K562 (cell line): ENCODE data around the gene KLHL41.

Source experiments
- CTCF ChIP-seq, 3 experiments: IDR thresholded peaks in 2 of 3; conservative IDR thresholded peaks in 1 of 3; 2 replicates each; pipeline ENCODE4 v1.5.1; 2011 to 2012; ENCODE audit warnings: low read length in 3 of 3, mild to moderate bottlenecking in 3 of 3, control low read depth in 2 of 3, improper control_type of control experiment in 1 of 3, inconsistent platforms in 1 of 3, low read depth in 1 of 3, mixed read lengths in 1 of 3, moderate library complexity in 1 of 3; ENCODE audit not compliant: insufficient read depth in 2 of 3
- DPF2 ChIP-seq: fragments of 450-650 bp; IDR thresholded peaks from 2 replicates; pipeline ENCODE4 v1.6.1; 2016
- JUN ChIP-seq, 2 experiments: sonication (generic) in 1 of 2; formaldehyde crosslinking in 1 of 2; IDR thresholded peaks; 2 replicates each; pipeline versions ENCODE4 v1.6.1 to v1.8.0; 2012 to 2022; ENCODE audit warnings: borderline replicate concordance in 2 of 2, mild to moderate bottlenecking in 2 of 2, improper control_type of control experiment in 1 of 2, low read depth in 1 of 2, low read length in 1 of 2, missing genetic modification reagents in 1 of 2
- POLR2A ChIP-seq: fragments of 450-650 bp; conservative IDR thresholded peaks from 2 replicates; pipeline ENCODE4 v1.6.1; 2016
- POLR2AphosphoS5 ChIP-seq: IDR thresholded peaks from 2 replicates; pipeline ENCODE4 v1.6.1; 2011; ENCODE audit warnings: mild to moderate bottlenecking, low read depth, low read length, moderate library complexity; ENCODE audit not compliant: control insufficient read depth, insufficient read depth
- ZNF79 ChIP-seq: fragments of 250-450 bp; sonication (Bioruptor Pico); IDR thresholded peaks from 2 replicates; pipeline ENCODE4 v1.4.0; 2020; ENCODE audit warnings: low read depth, mild to moderate bottlenecking, moderate library complexity

- TF ChIP-seq CTCF (IDR thresholded peaks at IDR 0.05 in 2 of 3, conservative IDR thresholded peaks at IDR 0.05 in 1 of 3; ENCODE audit: insufficient read depth in 2 of 3, low read depth in 1 of 3, low read length in 3 of 3) (no peak), POLR2A (no peak), JUN (IDR thresholded peaks at IDR 0.05; ENCODE audit: borderline replicate concordance, low read depth, low read length) (no peak), JUN (CRISPR knock-in tag; IDR thresholded peaks at IDR 0.05; ENCODE audit: borderline replicate concordance) (no peak), POLR2AphosphoS5 (no peak), DPF2 (no peak), ZNF79 (CRISPR knock-in tag) (no peak)
These were observed 3.0 kb downstream of the KLHL41 start for GRCh38 chr2:169512525-169512924.
